Smooth muscle cell (in vitro differentiated cells): ENCODE data around the gene ENTPD2. TPM values are rescaled to one million over a fixed set of nuclear protein-coding genes. Genes with fewer than 3 reads are reported as not detected.

Source experiments
- DNase-seq: peaks from one replicate; lab custom pipeline; 2025; ENCODE audit not compliant: unreplicated experiment; lab: John Stamatoyannopoulos, UW
- H2AFZ ChIP-seq: fragments of 200-600 bp; sonication (generic); 2 replicates; pipeline ENCODE4 v1.6.0; 2016; ENCODE audit warnings: antibody characterized with exemption, low read depth, mild to moderate bottlenecking
- H3F3A ChIP-seq: fragments of 200-600 bp; sonication (generic); 2 replicates; pipeline ENCODE4 v1.6.0; 2017; ENCODE audit warnings: antibody characterized with exemption, low read depth
- H3K27ac ChIP-seq: fragments of 200-600 bp; sonication (generic); 2 replicates; pipeline ENCODE4 v1.5.1; 2016; ENCODE audit warnings: low read depth, mild to moderate bottlenecking
- H3K27me3 ChIP-seq: fragments of 200-600 bp; sonication (generic); 2 replicates; pipeline ENCODE4 v1.6.1; 2016; ENCODE audit warnings: low read depth, mild to moderate bottlenecking
- H3K36me3 ChIP-seq: fragments of 200-600 bp; sonication (generic); 2 replicates; pipeline ENCODE4 v1.5.1; 2016; ENCODE audit warnings: low read depth
- H3K4me1 ChIP-seq: fragments of 200-600 bp; sonication (generic); 2 replicates; pipeline ENCODE4 v1.5.1; 2016; ENCODE audit warnings: low read depth
- H3K4me2 ChIP-seq: fragments of 200-600 bp; sonication (generic); 2 replicates; pipeline ENCODE4 v1.6.0; 2016; ENCODE audit warnings: mild to moderate bottlenecking
- H3K4me3 ChIP-seq: fragments of 200-600 bp; sonication (generic); 2 replicates; pipeline ENCODE4 v1.5.1; 2016; ENCODE audit warnings: mild to moderate bottlenecking
- H3K79me2 ChIP-seq: fragments of 200-600 bp; sonication (generic); 2 replicates; pipeline ENCODE4 v1.6.0; 2016; ENCODE audit warnings: low read depth, mild to moderate bottlenecking
- H3K9ac ChIP-seq: fragments of 200-600 bp; sonication (generic); 2 replicates; pipeline ENCODE4 v1.6.0; 2016; ENCODE audit warnings: low read depth
- H3K9me3 ChIP-seq: fragments of 200-600 bp; sonication (generic); replicated peaks from 2 replicates; pipeline ENCODE4 v1.5.1; 2016; ENCODE audit warnings: low read depth
- H4K20me1 ChIP-seq: fragments of 200-600 bp; sonication (generic); 2 replicates; pipeline ENCODE4 v1.6.0; 2016; ENCODE audit warnings: low read depth
- CTCF ChIP-seq: fragments of 200-600 bp; sonication (generic); IDR thresholded peaks from 2 replicates; pipeline ENCODE4 v1.5.1; 2017; ENCODE audit warnings: borderline replicate concordance, mild to moderate bottlenecking, antibody characterized with exemption; ENCODE audit not compliant: insufficient read depth, poor library complexity, severe bottlenecking
- WGBS: methylation state at CpG from one replicate; pipeline ENCODE4 v1.1.7; 2016; ENCODE audit warnings: low lambda C conversion rate; 5-methylcytosine and 5-hydroxymethylcytosine counted together
- polyA plus RNA-seq: library from polyadenylated mRNA; unstranded; fragments of >200 nt; fragmentation: Nextera tagmentation; extraction: Ambion mirVana; gene quantifications from 2 replicates; pipeline ENCODE4 v1.2.1, GENCODE V29; 2016
- total RNA-seq: library from RNA; depleted of rRNA; stranded (reverse); fragments of >200 nt; gene quantifications from 2 replicates; pipeline ENCODE4 v1.2.3, GENCODE V29; 2014

ENTPD2 gene
- total and polyA plus RNA-seq, 2 experiments from 2014 or later, result 0.30 TPM; not detected in 1

- H3K9ac ChIP-seq, result no peak overlapping the region
- H2AFZ ChIP-seq, result no peak overlapping the region
- no peaks in the 10 kb centered on the region for H3K36me3 ChIP-seq
- no peak for DNase-seq
- TF ChIP-seq CTCF, result no peak
- WGBS, result 88% methylated on average over 36 of the region's 36 CpGs
- no peak overlapping the region for H3K4me3 ChIP-seq
- H3K27ac ChIP-seq, result no peak overlapping the region
- H4K20me1 ChIP-seq, result peaks cover 12% of the 10 kb centered on the region
- no peaks in the 10 kb centered on the region for H3K79me2 ChIP-seq
- no peaks in the 10 kb centered on the region for H3F3A ChIP-seq
- peaks cover 34% of the 10 kb centered on the region for H3K27me3 ChIP-seq
- peaks cover 12% of the 10 kb centered on the region for H3K4me1 ChIP-seq
- no peak overlapping the region for H3K4me2 ChIP-seq
- no peaks in the 10 kb centered on the region for H3K9me3 ChIP-seq
Measured at GRCh38 chr9:137042751-137043727, 10.8 kb downstream of the ENTPD2 start.

- no peaks in the 10 kb centered on the region for H3K36me3 ChIP-seq
- DNase-seq, result no peak
- H3K4me1 ChIP-seq, result peaks cover 8% of the 10 kb centered on the region
- no peaks in the 10 kb centered on the region for H3F3A ChIP-seq
- no peak overlapping the region for H3K4me3 ChIP-seq
- no peak overlapping the region for H3K9ac ChIP-seq
- no peak overlapping the region for H3K27ac ChIP-seq
- H3K79me2 ChIP-seq, result no peaks in the 10 kb centered on the region
- peaks cover 12% of the 10 kb centered on the region for H4K20me1 ChIP-seq
- 75% methylated on average over 11 of the region's 16 CpGs for WGBS
- H3K27me3 ChIP-seq, result peaks cover 18% of the 10 kb centered on the region
- no peak for TF ChIP-seq CTCF
- no peaks in the 10 kb centered on the region for H3K9me3 ChIP-seq
- H3K4me2 ChIP-seq, result no peak overlapping the region
- H2AFZ ChIP-seq, result no peak overlapping the region
Measured at GRCh38 chr9:137041124-137041523, 12.7 kb downstream of the ENTPD2 start.

GRCh38 chr9:137040568-137040967, 13.3 kb downstream of the ENTPD2 start:
- no peak for TF ChIP-seq CTCF
- no peak for DNase-seq
- H3K79me2 ChIP-seq, result no peaks in the 10 kb centered on the region
- 93% methylated on average over 22 of the region's 23 CpGs for whole genome bisulfite sequencing
- peaks cover 12% of the 10 kb centered on the region for H4K20me1 ChIP-seq
- no peak overlapping the region for H3K27ac ChIP-seq
- H2AFZ ChIP-seq, result no peak overlapping the region
- H3K4me3 ChIP-seq, result no peak overlapping the region
- H3K9me3 ChIP-seq, result no peaks in the 10 kb centered on the region
- H3K36me3 ChIP-seq, result no peaks in the 10 kb centered on the region
- peaks cover 5% of the 10 kb centered on the region for H3K4me1 ChIP-seq
- peaks cover 15% of the 10 kb centered on the region for H3K27me3 ChIP-seq
- no peak overlapping the region for H3K9ac ChIP-seq
- no peaks in the 10 kb centered on the region for H3F3A ChIP-seq
- H3K4me2 ChIP-seq, result no peak overlapping the region
